ENCODE data around the gene RRAD.

DNA sequence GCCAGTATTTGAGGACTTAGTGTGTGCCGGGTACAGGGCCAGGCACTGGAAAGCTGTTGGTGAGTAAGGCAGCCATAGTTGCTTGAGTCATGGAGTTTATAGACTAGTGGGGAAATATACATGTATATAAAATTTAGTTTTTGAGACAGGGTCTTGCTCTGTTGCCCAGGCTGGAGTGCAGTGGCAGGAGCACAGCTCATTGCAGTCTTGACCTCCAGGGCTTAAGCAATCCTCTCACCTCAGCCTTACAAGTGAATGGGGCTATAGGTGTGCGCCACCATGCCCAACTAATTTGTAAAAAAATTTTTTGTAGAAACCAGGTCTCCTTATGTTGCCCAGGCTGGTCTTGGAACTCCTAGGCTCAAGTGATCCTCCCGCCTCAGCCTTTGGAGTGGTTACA is 42.6 kb downstream of the RRAD start:
- TF ChIP-seq, protein P1, sequence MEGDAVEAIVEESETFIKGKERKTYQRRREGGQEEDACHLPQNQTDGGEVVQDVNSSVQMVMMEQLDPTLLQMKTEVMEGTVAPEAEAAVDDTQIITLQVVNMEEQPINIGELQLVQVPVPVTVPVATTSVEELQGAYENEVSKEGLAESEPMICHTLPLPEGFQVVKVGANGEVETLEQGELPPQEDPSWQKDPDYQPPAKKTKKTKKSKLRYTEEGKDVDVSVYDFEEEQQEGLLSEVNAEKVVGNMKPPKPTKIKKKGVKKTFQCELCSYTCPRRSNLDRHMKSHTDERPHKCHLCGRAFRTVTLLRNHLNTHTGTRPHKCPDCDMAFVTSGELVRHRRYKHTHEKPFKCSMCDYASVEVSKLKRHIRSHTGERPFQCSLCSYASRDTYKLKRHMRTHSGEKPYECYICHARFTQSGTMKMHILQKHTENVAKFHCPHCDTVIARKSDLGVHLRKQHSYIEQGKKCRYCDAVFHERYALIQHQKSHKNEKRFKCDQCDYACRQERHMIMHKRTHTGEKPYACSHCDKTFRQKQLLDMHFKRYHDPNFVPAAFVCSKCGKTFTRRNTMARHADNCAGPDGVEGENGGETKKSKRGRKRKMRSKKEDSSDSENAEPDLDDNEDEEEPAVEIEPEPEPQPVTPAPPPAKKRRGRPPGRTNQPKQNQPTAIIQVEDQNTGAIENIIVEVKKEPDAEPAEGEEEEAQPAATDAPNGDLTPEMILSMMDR (conservative IDR thresholded peaks at IDR 0.05; ENCODE audit: low read depth, low read length) = no peak
- no peak for TF ChIP-seq EZH2 (IDR thresholded peaks at IDR 0.05; ENCODE audit: low read length, unreplicated experiment)
